ENCODE data around the gene SLC10A7.

SLC10A7 gene

GRCh38 chr4:146299607-146300006 is 222.1 kb downstream of the SLC10A7 start:
- DNase-seq = no peak

GRCh38 chr4:146294776-146295175 is 227.0 kb downstream of the SLC10A7 start:
- DNase-seq = no peak

- no peak for DNase-seq
Observed at GRCh38 chr4:146292508-146292907, 229.2 kb downstream of the SLC10A7 start.

- DNase-seq = no peak
Observed at GRCh38 chr4:146291313-146291712, 230.4 kb downstream of the SLC10A7 start.

- DNase-seq = no peak
Observed at GRCh38 chr4:146288193-146288592, 233.5 kb downstream of the SLC10A7 start.

GRCh38 chr4:146285037-146285436 is 236.7 kb downstream of the SLC10A7 start:
- DNase-seq = no peak

- no peak for DNase-seq
Observed at GRCh38 chr4:146283758-146284651, 237.7 kb downstream of the SLC10A7 start.

GRCh38 chr4:146282657-146283056 is 239.1 kb downstream of the SLC10A7 start:
- no peak for DNase-seq

- DNase-seq = no peak
Observed at GRCh38 chr4:146278986-146279385, 242.8 kb downstream of the SLC10A7 start.

- DNase-seq = no peak
Observed at GRCh38 chr4:146275370-146275769, 246.4 kb downstream of the SLC10A7 start.

GRCh38 chr4:146274774-146275173 is 247.0 kb downstream of the SLC10A7 start:
- no peak for DNase-seq

GRCh38 chr4:146273204-146273901 is 248.4 kb downstream of the SLC10A7 start:
- DNase-seq = no peak

GRCh38 chr4:146271466-146271865 is 250.3 kb downstream of the SLC10A7 start:
- no peak for DNase-seq

GRCh38 chr4:146269228-146269653 is 252.5 kb downstream of the SLC10A7 start:
- DNase-seq = no peak

- no peak for DNase-seq
Observed at GRCh38 chr4:146267826-146268225, 253.9 kb downstream of the SLC10A7 start.

- DNase-seq = no peak
Observed at GRCh38 chr4:146265950-146266490, 255.7 kb downstream of the SLC10A7 start.

GRCh38 chr4:146263793-146264192 is 257.9 kb downstream of the SLC10A7 start:
- no peak for DNase-seq

- no peak for DNase-seq
Observed at GRCh38 chr4:146261041-146261440, 260.7 kb downstream of the SLC10A7 start.

GRCh38 chr4:146260521-146260920 is 261.2 kb downstream of the SLC10A7 start:
- no peak for DNase-seq

GRCh38 chr4:146257511-146257910 is 264.2 kb downstream of the SLC10A7 start:
- DNase-seq = no peak

GRCh38 chr4:146256328-146256727 is 265.4 kb downstream of the SLC10A7 start:
- DNase-seq = no peak

GRCh38 chr4:146255874-146256273 is 265.9 kb downstream of the SLC10A7 start:
- no peak for DNase-seq

- DNase-seq = no peak
Observed at GRCh38 chr4:146255463-146255862, 266.3 kb downstream of the SLC10A7 start.
